HEK293 (cell line): Measurements from ENCODE around the gene IMMP2L.

Experiments
- ATF2 ChIP-seq: fragments of 450-650 bp; formaldehyde crosslinking; IDR thresholded peaks from 2 replicates; pipeline ENCODE4 v1.5.1; 2016; ENCODE audit warnings: missing biosample characterization, missing genetic modification characterization, low read depth
- BCL11A ChIP-seq: fragments of 450-650 bp; formaldehyde crosslinking; IDR thresholded peaks from 2 replicates; pipeline ENCODE4 v1.5.1; 2016; ENCODE audit warnings: low read depth, missing biosample characterization, missing genetic modification characterization
- FEZF1 ChIP-seq: fragments of 450-650 bp; formaldehyde crosslinking; IDR thresholded peaks from 2 replicates; pipeline ENCODE4 v1.5.1; 2016; ENCODE audit warnings: missing biosample characterization, missing genetic modification characterization
- HIC1 ChIP-seq: fragments of 450-650 bp; formaldehyde crosslinking; IDR thresholded peaks from 2 replicates; pipeline ENCODE4 v1.5.1; 2016; ENCODE audit warnings: missing biosample characterization, missing genetic modification characterization
- KLF7 ChIP-seq: fragments of 450-650 bp; formaldehyde crosslinking; IDR thresholded peaks from 2 replicates; pipeline ENCODE4 v1.5.1; 2016; ENCODE audit warnings: missing biosample characterization, missing genetic modification characterization, borderline replicate concordance
- OSR2 ChIP-seq: fragments of 450-650 bp; formaldehyde crosslinking; IDR thresholded peaks from 2 replicates; pipeline ENCODE4 v1.5.1; 2016; ENCODE audit warnings: missing biosample characterization, missing genetic modification characterization
- PATZ1 ChIP-seq: fragments of 450-650 bp; formaldehyde crosslinking; IDR thresholded peaks from 2 replicates; pipeline ENCODE4 v1.5.1; 2016; ENCODE audit warnings: missing biosample characterization, missing genetic modification characterization
- PRDM2 ChIP-seq: fragments of 450-650 bp; formaldehyde crosslinking; IDR thresholded peaks from 2 replicates; pipeline ENCODE4 v1.5.1; 2016; ENCODE audit warnings: missing biosample characterization, missing genetic modification characterization, borderline replicate concordance
- SP7 ChIP-seq: fragments of 450-650 bp; formaldehyde crosslinking; IDR thresholded peaks from 2 replicates; pipeline ENCODE4 v1.5.1; 2016; ENCODE audit warnings: missing biosample characterization, missing genetic modification characterization
- ZNF155 ChIP-seq: fragments of 450-650 bp; formaldehyde crosslinking; IDR thresholded peaks from 2 replicates; pipeline ENCODE4 v1.5.1; 2016; ENCODE audit warnings: missing biosample characterization, missing genetic modification characterization
- ZNF184 ChIP-seq: fragments of 450-650 bp; IDR thresholded peaks from 2 replicates; pipeline ENCODE4 v1.5.1; 2018; ENCODE audit warnings: missing biosample characterization, mild to moderate bottlenecking, missing genetic modification characterization
- ZNF350 ChIP-seq: fragments of 450-650 bp; formaldehyde crosslinking; IDR thresholded peaks from 2 replicates; pipeline ENCODE4 v1.5.0; 2017; ENCODE audit warnings: missing biosample characterization, mild to moderate bottlenecking, missing genetic modification characterization
- ZNF362 ChIP-seq: fragments of 450-650 bp; formaldehyde crosslinking; IDR thresholded peaks from 2 replicates; pipeline ENCODE4 v1.5.1; 2016; ENCODE audit warnings: missing biosample characterization, missing genetic modification characterization
- ZNF549 ChIP-seq: fragments of 450-650 bp; IDR thresholded peaks from 2 replicates; pipeline ENCODE4 v1.5.1; 2018; ENCODE audit warnings: missing biosample characterization, missing genetic modification characterization, mild to moderate bottlenecking, inconsistent platforms, moderate library complexity
- ZNF580 ChIP-seq: fragments of 450-650 bp; formaldehyde crosslinking; IDR thresholded peaks from 2 replicates; pipeline ENCODE4 v1.5.1; 2016; ENCODE audit warnings: missing biosample characterization, missing genetic modification characterization
- ZNF624 ChIP-seq: fragments of 450-650 bp; formaldehyde crosslinking; IDR thresholded peaks from 2 replicates; pipeline ENCODE4 v1.5.1; 2017; ENCODE audit warnings: missing biosample characterization, missing genetic modification characterization
- ZNF629 ChIP-seq: fragments of 450-650 bp; formaldehyde crosslinking; IDR thresholded peaks from 2 replicates; pipeline ENCODE4 v1.5.1; 2017; ENCODE audit warnings: missing biosample characterization, missing genetic modification characterization
- ZNF692 ChIP-seq: fragments of 450-650 bp; formaldehyde crosslinking; IDR thresholded peaks from 2 replicates; pipeline ENCODE4 v1.5.1; 2016; ENCODE audit warnings: missing biosample characterization, missing genetic modification characterization
- ZNF701 ChIP-seq: fragments of 450-650 bp; formaldehyde crosslinking; IDR thresholded peaks from 2 replicates; pipeline ENCODE4 v1.5.1; 2016; ENCODE audit warnings: missing biosample characterization, missing genetic modification characterization

IMMP2L gene

GRCh38 chr7:111092406-111093236 is 469.7 kb downstream of the IMMP2L start (continued):
- peak; percentile 69; the same call in 1 of the 2 replicates for TF ChIP-seq ZNF580 (tag by site-specific recombination)
- peak; percentile 92 for TF ChIP-seq OSR2 (tag by site-specific recombination)
- peak; percentile 65; the same call in 1 of the 2 replicates for TF ChIP-seq ZNF629
- TF ChIP-seq ZNF184 (tag by site-specific recombination), result 0 out of 2 replicates have a peak, but pooled peaks have one; percentile 56
- TF ChIP-seq ZNF701 (tag by site-specific recombination), result no peak
- no peak for TF ChIP-seq ZNF155 (tag by site-specific recombination)
- peak; percentile 29; the same call in 1 of the 2 replicates for TF ChIP-seq PATZ1 (tag by site-specific recombination)
- TF ChIP-seq ATF2, result no peak
- peak; percentile 95 for TF ChIP-seq FEZF1 (tag by site-specific recombination)
- TF ChIP-seq PRDM2, result no peak
- TF ChIP-seq ZNF350 (tag by site-specific recombination), result no peak
- TF ChIP-seq HIC1, result peak; percentile 85
- no peak for TF ChIP-seq ZNF549
- TF ChIP-seq ZNF362 (tag by site-specific recombination), result 0 out of 2 replicates have a peak, but pooled peaks have one; percentile 67
- TF ChIP-seq BCL11A (tag by site-specific recombination), result peak; percentile 96
- TF ChIP-seq ZNF624 (tag by site-specific recombination), result no peak
- TF ChIP-seq ZNF692, result 0 out of 2 replicates have a peak, but pooled peaks have one; percentile 20
- TF ChIP-seq KLF7, result no peak
- peak; percentile 85 for TF ChIP-seq SP7 (tag by site-specific recombination)
